Right atrium auricular region (tissue), 2 donors: ENCODE data around the gene C19orf12. TPM values are rescaled to one million over a fixed set of nuclear protein-coding genes. Genes with fewer than 3 reads are reported as not detected.

Source experiments
- total RNA-seq, 2 donors: library from RNA; depleted of rRNA; stranded (reverse); fragments of >200 nt; gene quantifications; one replicate each; pipeline ENCODE4 v1.1.0, GENCODE V29; 2016

The C19orf12 gene
- total RNA-seq, 2 donors from 2014 or later, result 47.9 to 61.4 TPM

Other genes starting within 250 kb of the C19orf12 start
- not detected for gene VSTM2B, start 189.3 kb downstream of the C19orf12 start, total RNA-seq
- gene POP4, start 109.0 kb downstream of the C19orf12 start, total RNA-seq, result 10 to 100 TPM; 36.3 to 40.8 TPM
- 10 to 100 TPM; 32.4 to 86.3 TPM for gene PLEKHF1, start 49.8 kb downstream of the C19orf12 start, total RNA-seq
- gene CCNE1, start 96.7 kb upstream of the C19orf12 start, total RNA-seq, result 1 to 10 TPM; 4.4 to 5.5 TPM
- 10 to 100 TPM; 29.3 to 34.7 TPM for gene URI1, start 227.0 kb upstream of the C19orf12 start, total RNA-seq